Activated CD8-positive, alpha-beta T cell treated with anti-CD3 and anti-CD28 coated beads for 36 hours (primary cell): ENCODE data around the gene TMEM98. TPM values are rescaled to one million over a fixed set of nuclear protein-coding genes. Genes with fewer than 3 reads are reported as not detected.

Experiments
- ATAC-seq: fragments of 200-7000 bp; cut with Tn5 transposase; one replicate; pipeline ENCODE4 v1.10.0; 2021; ENCODE audit warnings: mild to moderate bottlenecking, moderate library complexity
- CTCF ChIA-PET: fragments of 350-600 bp; sonication (Branson Sonifier 250); formaldehyde crosslinking; loops from one replicate; lab custom pipeline; 2021; ENCODE audit warnings: antibody characterized with exemption; lab: Charles Lee
- POLR2A ChIA-PET: fragments of 350-600 bp; sonication (Branson Sonifier 250); formaldehyde crosslinking; loops from one replicate; lab custom pipeline; 2021; ENCODE audit warnings: antibody characterized with exemption; lab: Charles Lee
- DNase-seq: peaks from one replicate; pipeline ENCODE4 v3.0.0-alpha.2; 2020
- H3K27ac Mint-ChIP-seq: one replicate; pipeline ENCODE4 v1.8.0; 2021; ENCODE audit warnings: mild to moderate bottlenecking, mixed read lengths
- H3K27me3 Mint-ChIP-seq: one replicate; pipeline ENCODE4 v1.8.0; 2021; ENCODE audit warnings: mixed read lengths
- H3K36me3 Mint-ChIP-seq: one replicate; pipeline ENCODE4 v1.8.0; 2021; ENCODE audit warnings: low read depth, mixed read lengths
- H3K4me1 Mint-ChIP-seq: one replicate; pipeline ENCODE4 v1.8.0; 2021; ENCODE audit warnings: low read depth, mixed read lengths
- H3K4me3 Mint-ChIP-seq: one replicate; pipeline ENCODE4 v1.8.0; 2021; ENCODE audit warnings: mild to moderate bottlenecking, moderate library complexity, mixed read lengths
- H3K9me3 Mint-ChIP-seq: one replicate; pipeline ENCODE4 v1.8.0; 2021; ENCODE audit warnings: mixed read lengths
- intact Hi-C: fragments of 100-400 bp; cut with micrococcal nuclease; formaldehyde crosslinking; loops from one replicate; pipeline ENCODE4 v1.10.0; 2022
- total RNA-seq, 2 experiments: library from RNA; stranded (reverse); gene quantifications; one replicate each; pipeline ENCODE4 v1.2.3, GENCODE V29; 2021
- TF ChIP-seq, protein P1 (sequence below): fragments of 200-600 bp; IDR thresholded peaks from one replicate; pipeline ENCODE4 v1.8.0; 2022; ENCODE audit warnings: antibody characterized with exemption, mild to moderate bottlenecking

Gene TMEM98
- total RNA-seq, 2 experiments from 2014 or later: not detected

DNA sequence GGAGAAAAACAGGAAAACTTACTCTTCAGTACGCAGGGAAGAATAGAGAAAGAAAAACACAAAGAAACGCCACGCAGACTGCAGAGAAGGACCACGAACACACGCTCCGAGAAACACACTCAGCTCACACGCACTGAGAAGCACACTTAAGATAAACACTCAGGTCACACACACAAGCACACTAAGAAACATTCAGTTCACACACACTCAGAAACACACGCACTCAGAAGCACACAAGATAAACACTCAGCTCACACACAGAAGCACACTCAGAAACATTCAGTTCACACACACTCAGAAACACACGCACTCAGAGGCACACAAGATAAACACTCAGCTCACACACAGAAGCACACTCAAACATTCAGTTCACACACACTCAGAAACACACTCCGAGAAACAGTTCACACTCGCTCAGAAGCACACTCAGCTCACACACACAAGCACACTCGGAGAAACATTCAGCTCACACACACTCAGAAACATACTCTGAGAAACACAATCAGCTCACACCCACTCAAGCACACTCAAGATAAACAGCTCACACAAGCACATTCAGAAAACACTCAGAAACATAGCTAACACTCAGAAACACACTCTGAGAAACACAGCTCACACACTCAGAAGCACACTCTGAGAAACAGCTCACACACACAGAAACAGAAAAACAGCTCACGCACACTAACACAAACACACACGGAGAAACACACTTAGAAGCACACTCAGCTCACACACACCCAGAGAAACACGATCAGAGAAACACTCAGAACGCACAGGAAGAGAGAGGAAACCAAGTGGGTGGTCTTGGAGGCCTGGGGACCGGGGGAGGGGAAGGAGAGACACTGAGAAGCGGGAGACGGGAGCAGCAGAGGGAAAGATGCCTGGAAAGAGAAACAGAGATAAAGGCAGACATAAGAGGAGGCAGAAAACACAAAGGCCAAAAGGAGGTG is 908 bp downstream of the TMEM98 start:
- no peak for ATAC-seq
- Mint-ChIP-seq H3K9me3 (no peaks in the 10 kb centered on the region), H3K36me3 (no peaks in the 10 kb centered on the region), H3K4me3 (no peak overlapping the region), H3K4me1 (peaks cover 4% of the 10 kb centered on the region), H3K27me3 (peaks cover 36% of the 10 kb centered on the region), H3K27ac (no peak overlapping the region)
- ChIA-PET CTCF (interaction anchor here (0.7 to 3.6 kb wide), 8 partner anchors 8 to 146 kb away, joined by 3 to 15 read pairs (median 4); partner anchors contain the start of gene MYO1D), POLR2A (interaction anchor here (1.0 kb wide), 1 partner anchor 53 kb away, joined by 3 read pairs; no protein-coding TSS in a partner anchor)
- intact Hi-C loops: no loop called here
- TF ChIP-seq, protein P1, sequence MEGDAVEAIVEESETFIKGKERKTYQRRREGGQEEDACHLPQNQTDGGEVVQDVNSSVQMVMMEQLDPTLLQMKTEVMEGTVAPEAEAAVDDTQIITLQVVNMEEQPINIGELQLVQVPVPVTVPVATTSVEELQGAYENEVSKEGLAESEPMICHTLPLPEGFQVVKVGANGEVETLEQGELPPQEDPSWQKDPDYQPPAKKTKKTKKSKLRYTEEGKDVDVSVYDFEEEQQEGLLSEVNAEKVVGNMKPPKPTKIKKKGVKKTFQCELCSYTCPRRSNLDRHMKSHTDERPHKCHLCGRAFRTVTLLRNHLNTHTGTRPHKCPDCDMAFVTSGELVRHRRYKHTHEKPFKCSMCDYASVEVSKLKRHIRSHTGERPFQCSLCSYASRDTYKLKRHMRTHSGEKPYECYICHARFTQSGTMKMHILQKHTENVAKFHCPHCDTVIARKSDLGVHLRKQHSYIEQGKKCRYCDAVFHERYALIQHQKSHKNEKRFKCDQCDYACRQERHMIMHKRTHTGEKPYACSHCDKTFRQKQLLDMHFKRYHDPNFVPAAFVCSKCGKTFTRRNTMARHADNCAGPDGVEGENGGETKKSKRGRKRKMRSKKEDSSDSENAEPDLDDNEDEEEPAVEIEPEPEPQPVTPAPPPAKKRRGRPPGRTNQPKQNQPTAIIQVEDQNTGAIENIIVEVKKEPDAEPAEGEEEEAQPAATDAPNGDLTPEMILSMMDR: no peak
- DNase-seq: no peak

DNA sequence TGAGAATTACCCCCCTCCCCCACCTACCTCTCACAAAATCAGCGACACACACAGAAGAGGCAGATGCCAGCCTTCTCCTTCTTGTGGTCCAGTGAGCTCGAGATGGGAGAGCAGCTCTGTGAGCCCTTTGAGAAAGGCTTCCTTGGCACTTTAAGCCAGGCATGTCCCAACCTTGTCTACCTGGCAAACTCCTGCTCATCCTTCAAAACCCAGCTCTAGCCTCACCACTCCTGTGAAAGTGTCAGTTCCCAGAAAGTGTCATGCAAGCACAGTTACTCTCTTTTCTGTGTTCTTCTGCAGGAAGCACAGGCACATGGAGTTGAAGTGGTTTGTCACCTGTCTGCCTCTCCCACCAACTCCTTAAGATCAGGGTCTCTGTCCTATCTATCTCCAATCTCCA is 1.6 kb downstream of the TMEM98 start:
- intact Hi-C loops: no loop called here
- DNase-seq (no peak), ATAC-seq (no peak)
- CTCF ChIA-PET: interaction anchor here (0.7 to 3.6 kb wide), 7 partner anchors 7 to 147 kb away, joined by 3 to 15 read pairs (median 4); partner anchors contain the start of gene MYO1D
- Mint-ChIP-seq H3K36me3 (no peaks in the 10 kb centered on the region), H3K4me3 (no peak overlapping the region), H3K27me3 (peaks cover 36% of the 10 kb centered on the region), H3K4me1 (peaks cover 4% of the 10 kb centered on the region), H3K9me3 (no peaks in the 10 kb centered on the region), H3K27ac (no peak overlapping the region)
- POLR2A ChIA-PET: interaction anchor here (1.0 kb wide), 1 partner anchor 54 kb away, joined by 3 read pairs; no protein-coding TSS in a partner anchor
- TF ChIP-seq, protein P1: no peak

DNA sequence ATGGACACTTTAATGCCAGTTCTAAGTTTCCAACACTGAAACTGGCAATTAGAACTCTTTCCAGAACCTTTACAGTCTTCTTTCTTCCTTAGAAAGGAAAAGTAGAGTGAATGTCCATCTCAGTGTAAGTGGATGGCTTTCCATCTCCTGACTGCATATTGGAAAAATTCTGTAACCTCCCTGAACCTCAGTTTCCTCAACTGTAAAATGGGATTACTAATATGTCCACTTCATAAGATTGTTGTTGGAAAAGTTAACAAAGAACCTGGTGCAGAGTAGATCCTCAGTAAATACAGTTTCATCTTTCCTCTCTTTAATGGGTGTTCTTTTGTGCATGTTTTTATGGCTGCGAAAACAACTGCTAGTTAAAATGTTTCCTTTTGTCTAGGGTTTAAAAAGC is 2.6 kb downstream of the TMEM98 start:
- H3K27me3 Mint-ChIP-seq: peaks cover 38% of the 10 kb centered on the region
- H3K4me3 Mint-ChIP-seq: no peak overlapping the region
- ATAC-seq (no peak), DNase-seq (no peak)
- CTCF ChIA-PET: interaction anchor here (1.5 to 1.6 kb wide), 2 partner anchors 11 to 53 kb away, joined by 4 read pairs; partner anchors contain the start of gene MYO1D
- TF ChIP-seq, protein P1: no peak
- no peaks in the 10 kb centered on the region for H3K36me3 Mint-ChIP-seq
- H3K27ac Mint-ChIP-seq: no peak overlapping the region
- POLR2A ChIA-PET: no interaction called here
- intact Hi-C loops: no loop called here
- peaks cover 4% of the 10 kb centered on the region for H3K4me1 Mint-ChIP-seq
- H3K9me3 Mint-ChIP-seq: no peaks in the 10 kb centered on the region

DNA sequence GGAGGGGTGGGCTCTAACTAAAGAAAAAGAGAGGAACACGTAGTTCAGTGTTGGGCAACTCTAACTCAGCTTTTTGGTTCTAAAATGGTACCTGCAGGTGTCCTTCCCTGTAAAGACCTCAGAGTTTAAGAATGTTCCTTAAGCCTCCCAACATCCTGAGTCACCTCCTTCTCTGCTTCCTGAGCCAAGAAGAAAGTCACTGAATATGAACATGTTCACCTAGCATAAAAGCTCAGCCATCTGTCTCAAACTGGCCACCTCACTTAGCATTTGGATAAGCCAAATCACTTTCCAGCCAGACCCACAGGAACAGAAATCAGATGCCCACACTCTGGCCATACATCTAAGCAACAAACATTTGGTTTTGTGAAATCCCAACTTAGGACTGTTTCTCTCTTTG is 3.7 kb downstream of the TMEM98 start:
- intact Hi-C loops: no loop called here
- ChIA-PET CTCF (interaction anchor here (1.0 to 1.6 kb wide), 3 partner anchors 9 to 54 kb away, joined by 3 to 4 read pairs (median 4); partner anchors contain the start of gene MYO1D), POLR2A (no interaction called here)
- Mint-ChIP-seq H3K4me3 (no peak overlapping the region), H3K27me3 (peaks cover 28% of the 10 kb centered on the region), H3K4me1 (peaks cover 4% of the 10 kb centered on the region), H3K27ac (no peak overlapping the region), H3K9me3 (no peaks in the 10 kb centered on the region), H3K36me3 (no peaks in the 10 kb centered on the region)
- no peak for ATAC-seq
- no peak for DNase-seq
- TF ChIP-seq, protein P1: no peak
